ENCODE results near the gene SMYD5. TPM values are rescaled to one million over a fixed set of nuclear protein-coding genes. Genes with fewer than 3 reads are reported as not detected.
A peak's percentile ranks its signal among the peaks of the same experiment; 100 is the strongest.

SMYD5 gene
- total RNA-seq, 1 experiment from 2014 or later, result 37.4 TPM

DNA sequence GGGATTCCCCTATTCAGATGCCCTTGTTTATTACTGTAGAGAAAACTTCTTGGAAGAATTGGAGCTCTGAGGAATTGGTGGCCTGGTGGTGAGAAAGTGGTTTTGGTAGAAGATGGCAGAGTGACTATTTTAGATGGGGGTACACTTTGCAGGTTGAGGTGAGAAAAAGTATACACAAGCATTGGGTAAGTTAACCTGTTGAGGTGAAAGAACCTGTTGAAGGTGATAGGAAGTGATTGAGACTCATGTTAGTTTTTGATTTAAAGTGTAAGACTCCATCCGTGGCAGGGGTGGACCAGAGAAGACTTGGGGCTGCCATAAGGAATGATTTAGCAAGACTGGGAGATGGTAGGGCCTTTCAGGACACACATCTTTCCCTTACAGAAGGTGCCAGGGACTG, 23.1 kb downstream of the SMYD5 start:
- ChIA-PET CTCF (no interaction called here), RAD21 (ENCODE audit: low non-redundant PET in 1 of 2, low total read pairs in 2 of 2, uncharacterized antibody in 2 of 2, unreplicated experiment in 2 of 2) (no interaction called here), POLR2A (interaction anchor here (1.0 kb wide), 1 partner anchor 26 kb away, joined by 3 read pairs; no protein-coding TSS in a partner anchor)
- Histone ChIP-seq H3K27ac (ENCODE audit: low read depth, low read length) (no peak overlapping the region), H3K4me3 (replicated peaks in 1 of 2; ENCODE audit: low read depth in 1 of 2, low read length in 2 of 2) (no peak overlapping the region), H3K4me2 (ENCODE audit: low read length) (peak overlapping the region; percentile 4; the same call in 1 of the 2 replicates), H2AFZ (ENCODE audit: low read depth, low read length, poor library complexity, severe bottlenecking) (no peak overlapping the region), H3K79me2 (ENCODE audit: insufficient read depth, low read length) (peaks cover 83% of the 10 kb centered on the region), H3K9ac (ENCODE audit: low read length) (no peak overlapping the region), H3K36me3 (ENCODE audit: control insufficient read depth in 1 of 2, insufficient read depth in 2 of 2, low read length in 2 of 2) (peaks cover 37 to 43% of the 10 kb centered on the region in 2 experiments), H3K4me1 (ENCODE audit: control insufficient read depth in 1 of 2, insufficient read depth in 2 of 2, low read length in 2 of 2) (peaks cover 10 to 27% of the 10 kb centered on the region in 2 experiments; a peak in 3 of 4 replicates), H3K9me2 (ENCODE audit: insufficient read depth) (no peaks in the 10 kb centered on the region), H3K9me3 (ENCODE audit: control insufficient read depth in 1 of 2, insufficient read depth in 1 of 2, low read depth in 1 of 2, low read length in 2 of 2) (no peaks in the 10 kb centered on the region), H4K20me1 (ENCODE audit: insufficient read depth) (peaks cover 26% of the 10 kb centered on the region; the same call in 1 of the 2 replicates), H3K27me3 (ENCODE audit: insufficient read depth, low read length) (no peaks in the 10 kb centered on the region)
- TF ChIP-seq SP1 (IDR thresholded peaks at IDR 0.05; ENCODE audit: low read depth) (no peak), EZH2 (IDR thresholded peaks at IDR 0.05) (no peak), SRF (IDR thresholded peaks at IDR 0.05; ENCODE audit: low read depth) (no peak), POLR2A (IDR thresholded peaks at IDR 0.05; ENCODE audit: borderline replicate concordance, extremely low read depth, insufficient read depth, insufficient read length) (no peak), ZFX (IDR thresholded peaks at IDR 0.05) (no peak), RAD21 (IDR thresholded peaks at IDR 0.05; ENCODE audit: low read depth) (no peak), EGR1 (IDR thresholded peaks at IDR 0.05; ENCODE audit: low read depth) (no peak), ATF3 (IDR thresholded peaks at IDR 0.05) (no peak), ZNF274 (IDR thresholded peaks at IDR 0.05; ENCODE audit: low read depth, low read length) (no peak), ZBTB33 (IDR thresholded peaks at IDR 0.05; ENCODE audit: extremely low read depth, insufficient replicate concordance, low read length) (no peak), EZH2phosphoT487 (IDR thresholded peaks at IDR 0.05; ENCODE audit: borderline replicate concordance) (no peak), JUND (IDR thresholded peaks at IDR 0.05) (no peak), CEBPB (IDR thresholded peaks at IDR 0.05; ENCODE audit: low read depth) (no peak), ELF1 (IDR thresholded peaks at IDR 0.05; ENCODE audit: borderline replicate concordance, low read depth) (no peak), POLR2AphosphoS5 (IDR thresholded peaks at IDR 0.05; ENCODE audit: low read depth, low read length) (no peak), SIN3A (IDR thresholded peaks at IDR 0.05; ENCODE audit: low read depth) (no peak), CTCF (IDR thresholded peaks at IDR 0.05 in 2 of 3, conservative IDR thresholded peaks at IDR 0.05 in 1 of 3; ENCODE audit: borderline replicate concordance in 1 of 3, insufficient read depth in 1 of 3, low read depth in 2 of 3, low read length in 2 of 3) (no peak)
- TF ChIP-seq, protein P1, sequence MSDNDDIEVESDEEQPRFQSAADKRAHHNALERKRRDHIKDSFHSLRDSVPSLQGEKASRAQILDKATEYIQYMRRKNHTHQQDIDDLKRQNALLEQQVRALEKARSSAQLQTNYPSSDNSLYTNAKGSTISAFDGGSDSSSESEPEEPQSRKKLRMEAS (IDR thresholded peaks at IDR 0.05), result no peak
- TF ChIP-seq, protein P2, sequence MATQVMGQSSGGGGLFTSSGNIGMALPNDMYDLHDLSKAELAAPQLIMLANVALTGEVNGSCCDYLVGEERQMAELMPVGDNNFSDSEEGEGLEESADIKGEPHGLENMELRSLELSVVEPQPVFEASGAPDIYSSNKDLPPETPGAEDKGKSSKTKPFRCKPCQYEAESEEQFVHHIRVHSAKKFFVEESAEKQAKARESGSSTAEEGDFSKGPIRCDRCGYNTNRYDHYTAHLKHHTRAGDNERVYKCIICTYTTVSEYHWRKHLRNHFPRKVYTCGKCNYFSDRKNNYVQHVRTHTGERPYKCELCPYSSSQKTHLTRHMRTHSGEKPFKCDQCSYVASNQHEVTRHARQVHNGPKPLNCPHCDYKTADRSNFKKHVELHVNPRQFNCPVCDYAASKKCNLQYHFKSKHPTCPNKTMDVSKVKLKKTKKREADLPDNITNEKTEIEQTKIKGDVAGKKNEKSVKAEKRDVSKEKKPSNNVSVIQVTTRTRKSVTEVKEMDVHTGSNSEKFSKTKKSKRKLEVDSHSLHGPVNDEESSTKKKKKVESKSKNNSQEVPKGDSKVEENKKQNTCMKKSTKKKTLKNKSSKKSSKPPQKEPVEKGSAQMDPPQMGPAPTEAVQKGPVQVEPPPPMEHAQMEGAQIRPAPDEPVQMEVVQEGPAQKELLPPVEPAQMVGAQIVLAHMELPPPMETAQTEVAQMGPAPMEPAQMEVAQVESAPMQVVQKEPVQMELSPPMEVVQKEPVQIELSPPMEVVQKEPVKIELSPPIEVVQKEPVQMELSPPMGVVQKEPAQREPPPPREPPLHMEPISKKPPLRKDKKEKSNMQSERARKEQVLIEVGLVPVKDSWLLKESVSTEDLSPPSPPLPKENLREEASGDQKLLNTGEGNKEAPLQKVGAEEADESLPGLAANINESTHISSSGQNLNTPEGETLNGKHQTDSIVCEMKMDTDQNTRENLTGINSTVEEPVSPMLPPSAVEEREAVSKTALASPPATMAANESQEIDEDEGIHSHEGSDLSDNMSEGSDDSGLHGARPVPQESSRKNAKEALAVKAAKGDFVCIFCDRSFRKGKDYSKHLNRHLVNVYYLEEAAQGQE (IDR thresholded peaks at IDR 0.05; ENCODE audit: low read depth), result no peak
- DNase-seq (ENCODE audit: low read depth, low spot score) (no peak), ATAC-seq (no peak)
- intact Hi-C loops (cut with micrococcal nuclease), result loop anchor here (10.0 kb wide), 1 partner anchor 1218 kb away; the partner anchor contains the start of genes INO80B and WBP1
- no TSS peak for BruUV-seq (replicated peaks)
